ENCODE data around the gene ATP1A4. TPM values are rescaled to one million over a fixed set of nuclear protein-coding genes. Genes with fewer than 3 reads are reported as not detected.
A peak's percentile ranks its signal among the peaks of the same experiment; 100 is the strongest.

Gene ATP1A4
- total RNA-seq, 6 experiments from 2014 or later = not detected

- ATAC-seq (no peak), DNase-seq (no peak)
- Histone ChIP-seq H3K9me3 (no peaks in the 10 kb centered on the region), H3K27ac (no peak overlapping the region), H3K27me3 (no peaks in the 10 kb centered on the region), H3K4me3 (no peak overlapping the region), H3K36me3 (no peaks in the 10 kb centered on the region), H3K4me1 (peaks cover 0 to 5% (median 0%) of the 10 kb centered on the region in 4 donors)
- TF ChIP-seq CTCF (IDR thresholded peaks at IDR 0.05) (no peak), POLR2A (IDR thresholded peaks at IDR 0.05) (no peak)
- intact Hi-C loops (cut with DNase I) = loop anchor here in 1 of 2 donors (5.0 to 10.0 kb wide), 3 partner anchors 63 to 173 kb away; partner anchors contain the start of gene NHLH1
- WGBS (ENCODE audit: insufficient coverage, low coverage, low lambda C conversion rate, missing lambda C conversion rate) = 66% methylated on average over 3 of the region's 3 CpGs
These were observed 40.4 kb downstream of the ATP1A4 start for GRCh38 chr1:160191756-160192155.

GRCh38 chr1:160192234-160192633 is 40.8 kb downstream of the ATP1A4 start:
- DNase-seq (no peak), ATAC-seq (no peak)
- intact Hi-C loops (cut with DNase I) = loop anchor here in 1 of 2 donors (5.0 to 10.0 kb wide), 3 partner anchors 63 to 173 kb away; partner anchors contain the start of gene NHLH1
- H3K9me3 ChIP-seq = no peaks in the 10 kb centered on the region
- peaks cover 0 to 5% (median 0%) of the 10 kb centered on the region in 4 donors for H3K4me1 ChIP-seq
- no peaks in the 10 kb centered on the region for H3K27me3 ChIP-seq
- H3K36me3 ChIP-seq = no peaks in the 10 kb centered on the region
- TF ChIP-seq CTCF (IDR thresholded peaks at IDR 0.05) (no peak), POLR2A (IDR thresholded peaks at IDR 0.05) (no peak)
- no peak overlapping the region for H3K27ac ChIP-seq
- no peak overlapping the region for H3K4me3 ChIP-seq

- DNase-seq (peak; percentile 76 to 85 (median 84)), ATAC-seq (peak; percentile 92 to 99 (median 96))
- Histone ChIP-seq H3K4me1 (peaks cover 0 to 5% (median 0%) of the 10 kb centered on the region in 4 donors), H3K9me3 (no peaks in the 10 kb centered on the region), H3K4me3 (no peak overlapping the region), H3K27ac (no peak overlapping the region), H3K36me3 (no peaks in the 10 kb centered on the region), H3K27me3 (no peaks in the 10 kb centered on the region)
- TF ChIP-seq CTCF (IDR thresholded peaks at IDR 0.05) (peak; percentile 92 to 98 (median 96)), POLR2A (IDR thresholded peaks at IDR 0.05) (no peak)
- intact Hi-C loops (cut with DNase I) = loop anchor here in 1 of 2 donors (5.0 to 10.0 kb wide), 3 partner anchors 62 to 172 kb away; partner anchors contain the start of gene NHLH1
- WGBS (ENCODE audit: insufficient coverage, low coverage, low lambda C conversion rate, missing lambda C conversion rate) = 0% methylated on average over 3 of the region's 16 CpGs
These were observed 41.9 kb downstream of the ATP1A4 start for GRCh38 chr1:160193091-160193819.

- Histone ChIP-seq H3K27ac (no peak overlapping the region), H3K4me1 (peaks cover 0 to 5% (median 0%) of the 10 kb centered on the region in 4 donors), H3K4me3 (no peak overlapping the region), H3K9me3 (no peaks in the 10 kb centered on the region), H3K27me3 (no peaks in the 10 kb centered on the region), H3K36me3 (no peaks in the 10 kb centered on the region)
- ATAC-seq (no peak), DNase-seq (no peak)
- intact Hi-C loops (cut with DNase I) = loop anchor here in 1 of 2 donors (5.0 to 10.0 kb wide), 3 partner anchors 61 to 171 kb away; partner anchors contain the start of gene NHLH1
- WGBS (ENCODE audit: insufficient coverage, low coverage, low lambda C conversion rate, missing lambda C conversion rate) = 78% methylated on average over 9 of the region's 9 CpGs
- TF ChIP-seq POLR2A (IDR thresholded peaks at IDR 0.05) = no peak
These were observed 42.7 kb downstream of the ATP1A4 start for GRCh38 chr1:160193832-160194736.

Measured in right lobe of liver (tissue), 6 donors.